Astrocyte (in vitro differentiated cells and primary cell): ENCODE results near the gene IL17B.

Experiments
- CTCF ChIP-seq: IDR thresholded peaks from 2 replicates; pipeline ENCODE4 v1.5.1; 2011; ENCODE audit warnings: low read depth, mild to moderate bottlenecking, inconsistent platforms, low read length, moderate library complexity; ENCODE audit not compliant: insufficient read depth
- EZH2 ChIP-seq: IDR thresholded peaks from 2 replicates; pipeline ENCODE4 v1.6.1; 2012; ENCODE audit warnings: mild to moderate bottlenecking, low read length, inconsistent platforms; ENCODE audit not compliant: insufficient read depth

GRCh38 chr5:149404746-149405549 is 25.9 kb upstream of the IL17B start:
- TF ChIP-seq CTCF (no peak), EZH2 (no peak)
